ENCODE data around the gene CRISPLD2.

CRISPLD2 gene

GRCh38 chr16:84907051-84907450, 87.3 kb downstream of the CRISPLD2 start:
- no peak for DNase-seq (ENCODE audit: extremely low spot score)
- TF ChIP-seq NFRKB (IDR thresholded peaks at IDR 0.05) (no peak), FOXK2 (IDR thresholded peaks at IDR 0.05) (no peak), HDGF (IDR thresholded peaks at IDR 0.05; ENCODE audit: borderline replicate concordance) (no peak), TARDBP (IDR thresholded peaks at IDR 0.05) (no peak), ELF4 (IDR thresholded peaks at IDR 0.05) (no peak), CTBP1 (IDR thresholded peaks at IDR 0.05; ENCODE audit: borderline replicate concordance) (no peak), LEF1 (IDR thresholded peaks at IDR 0.05; ENCODE audit: borderline replicate concordance) (no peak), ARNT (IDR thresholded peaks at IDR 0.05) (no peak), L3MBTL2 (conservative IDR thresholded peaks at IDR 0.05) (no peak), ZNF384 (IDR thresholded peaks at IDR 0.05) (no peak), SP1 (IDR thresholded peaks at IDR 0.05) (no peak), PKNOX1 (IDR thresholded peaks at IDR 0.05) (no peak), FOXM1 (IDR thresholded peaks at IDR 0.05; ENCODE audit: borderline replicate concordance) (no peak), BHLHE40 (IDR thresholded peaks at IDR 0.05; ENCODE audit: borderline replicate concordance) (no peak)
- ChIA-PET POLR2A (no interaction called here), CTCF (no interaction called here)

GRCh38 chr16:84907575-84907974, 87.8 kb downstream of the CRISPLD2 start:
- CTCF ChIA-PET, result no interaction called here
- TF ChIP-seq NFRKB (IDR thresholded peaks at IDR 0.05) (no peak), SUZ12 (IDR thresholded peaks at IDR 0.05) (no peak), ELF4 (IDR thresholded peaks at IDR 0.05) (no peak), ARNT (IDR thresholded peaks at IDR 0.05) (no peak), TARDBP (IDR thresholded peaks at IDR 0.05) (no peak), HDGF (IDR thresholded peaks at IDR 0.05; ENCODE audit: borderline replicate concordance) (no peak), PKNOX1 (IDR thresholded peaks at IDR 0.05) (no peak), SP1 (IDR thresholded peaks at IDR 0.05) (no peak), FOXK2 (IDR thresholded peaks at IDR 0.05) (no peak), BHLHE40 (IDR thresholded peaks at IDR 0.05; ENCODE audit: borderline replicate concordance) (no peak)
- DNase-seq (ENCODE audit: extremely low spot score), result no peak
- POLR2A ChIA-PET, result no interaction called here

GRCh38 chr16:84909476-84910085, 89.8 kb downstream of the CRISPLD2 start:
- TF ChIP-seq BHLHE40 (IDR thresholded peaks at IDR 0.05; ENCODE audit: borderline replicate concordance), result no peak
- TF ChIP-seq NFRKB (IDR thresholded peaks at IDR 0.05), result no peak
- no peak for TF ChIP-seq FOXM1 (IDR thresholded peaks at IDR 0.05; ENCODE audit: borderline replicate concordance)
- TF ChIP-seq CTBP1 (IDR thresholded peaks at IDR 0.05; ENCODE audit: borderline replicate concordance), result no peak
- no peak for TF ChIP-seq PKNOX1 (IDR thresholded peaks at IDR 0.05)
- TF ChIP-seq ZNF384 (IDR thresholded peaks at IDR 0.05), result no peak
- no peak for TF ChIP-seq SUZ12 (IDR thresholded peaks at IDR 0.05)
- no peak for TF ChIP-seq FOXK2 (IDR thresholded peaks at IDR 0.05)
- no peak for TF ChIP-seq ARNT (IDR thresholded peaks at IDR 0.05)
- no peak for TF ChIP-seq ELF4 (IDR thresholded peaks at IDR 0.05)
- no peak for TF ChIP-seq SP1 (IDR thresholded peaks at IDR 0.05)
- TF ChIP-seq FOXA1 (IDR thresholded peaks at IDR 0.05), result no peak
- no peak for TF ChIP-seq TARDBP (IDR thresholded peaks at IDR 0.05)
- TF ChIP-seq LEF1 (IDR thresholded peaks at IDR 0.05; ENCODE audit: borderline replicate concordance), result no peak
- POLR2A ChIA-PET, result no interaction called here
- DNase-seq (ENCODE audit: extremely low spot score), result no peak
- CTCF ChIA-PET, result no interaction called here

- TF ChIP-seq FOXA1 (IDR thresholded peaks at IDR 0.05) (no peak), L3MBTL2 (conservative IDR thresholded peaks at IDR 0.05) (no peak), ZNF384 (IDR thresholded peaks at IDR 0.05) (no peak), NFRKB (IDR thresholded peaks at IDR 0.05) (no peak), SUZ12 (IDR thresholded peaks at IDR 0.05) (no peak), ELF4 (IDR thresholded peaks at IDR 0.05) (no peak), SP1 (IDR thresholded peaks at IDR 0.05) (no peak), TARDBP (IDR thresholded peaks at IDR 0.05) (no peak), FOXK2 (IDR thresholded peaks at IDR 0.05) (no peak)
- no peak for DNase-seq (ENCODE audit: extremely low spot score)
- CTCF ChIA-PET, result interaction anchor here (0.7 to 1.1 kb wide), 2 partner anchors 13 to 159 kb away, joined by 3 read pairs; no protein-coding TSS in a partner anchor
- POLR2A ChIA-PET, result no interaction called here
These were observed 91.9 kb downstream of the CRISPLD2 start for GRCh38 chr16:84911486-84912216.

GRCh38 chr16:84913315-84913714, 93.5 kb downstream of the CRISPLD2 start:
- no peak for DNase-seq (ENCODE audit: extremely low spot score)
- CTCF ChIA-PET, result interaction anchor here (0.7 kb wide), 1 partner anchor 12 kb away, joined by 4 read pairs; no protein-coding TSS in a partner anchor
- POLR2A ChIA-PET, result no interaction called here
- no peak for TF ChIP-seq NFRKB (IDR thresholded peaks at IDR 0.05)
- TF ChIP-seq L3MBTL2 (conservative IDR thresholded peaks at IDR 0.05), result no peak
- no peak for TF ChIP-seq CTBP1 (IDR thresholded peaks at IDR 0.05; ENCODE audit: borderline replicate concordance)
- no peak for TF ChIP-seq PKNOX1 (IDR thresholded peaks at IDR 0.05)
- TF ChIP-seq ARNT (IDR thresholded peaks at IDR 0.05), result no peak
- TF ChIP-seq TARDBP (IDR thresholded peaks at IDR 0.05), result no peak
- TF ChIP-seq FOXK2 (IDR thresholded peaks at IDR 0.05), result no peak
- TF ChIP-seq SUZ12 (IDR thresholded peaks at IDR 0.05), result no peak
- TF ChIP-seq SP1 (IDR thresholded peaks at IDR 0.05), result no peak
- TF ChIP-seq HDGF (IDR thresholded peaks at IDR 0.05; ENCODE audit: borderline replicate concordance), result no peak
- TF ChIP-seq LEF1 (IDR thresholded peaks at IDR 0.05; ENCODE audit: borderline replicate concordance), result no peak
- TF ChIP-seq FOXM1 (IDR thresholded peaks at IDR 0.05; ENCODE audit: borderline replicate concordance), result no peak
- no peak for TF ChIP-seq ELF4 (IDR thresholded peaks at IDR 0.05)
- no peak for TF ChIP-seq BHLHE40 (IDR thresholded peaks at IDR 0.05; ENCODE audit: borderline replicate concordance)
- TF ChIP-seq FOXA1 (IDR thresholded peaks at IDR 0.05), result no peak
- TF ChIP-seq ZNF384 (IDR thresholded peaks at IDR 0.05), result no peak
